NCI-H1105 (cell line): ENCODE data around the gene IL15RA.

Experiments
- DNase-seq: peaks from one replicate; lab custom pipeline; 2025; lab: John Stamatoyannopoulos, UW

Gene IL15RA

GRCh38 chr10:5977471-5978229, at the start of gene IL15RA:
Gene IL15RA, minus strand, starts transcription at chr10:5977543. Its CDS starts 51 bp downstream, at chr10:5977492.
- no peak for DNase-seq

- no peak for DNase-seq
Observed at GRCh38 chr10:6025683-6026255, 48.4 kb upstream of the IL15RA start.

GRCh38 chr10:6024334-6024682, 47.0 kb upstream of the IL15RA start:
- no peak for DNase-seq

- no peak for DNase-seq
Observed at GRCh38 chr10:6023661-6024333, 46.5 kb upstream of the IL15RA start.

GRCh38 chr10:6022660-6023059, 45.3 kb upstream of the IL15RA start:
- DNase-seq = no peak

- no peak for DNase-seq
Observed at GRCh38 chr10:6020826-6021225, 43.5 kb upstream of the IL15RA start.

GRCh38 chr10:6019796-6020195, 42.5 kb upstream of the IL15RA start:
- no peak for DNase-seq

- no peak for DNase-seq
Observed at GRCh38 chr10:6019010-6019782, 41.9 kb upstream of the IL15RA start.

GRCh38 chr10:6018422-6018821, 41.1 kb upstream of the IL15RA start:
- no peak for DNase-seq

GRCh38 chr10:6017781-6018354, 40.5 kb upstream of the IL15RA start:
- no peak for DNase-seq

- no peak for DNase-seq
Observed at GRCh38 chr10:6014241-6014761, 37.0 kb upstream of the IL15RA start.

- no peak for DNase-seq
Observed at GRCh38 chr10:6013413-6014192, 36.3 kb upstream of the IL15RA start.

GRCh38 chr10:6012121-6012905, 35.0 kb upstream of the IL15RA start:
- DNase-seq = no peak

GRCh38 chr10:6011558-6011957, 34.2 kb upstream of the IL15RA start:
- DNase-seq = no peak

- DNase-seq = no peak
Observed at GRCh38 chr10:6010569-6010968, 33.2 kb upstream of the IL15RA start.

GRCh38 chr10:6009961-6010360, 32.6 kb upstream of the IL15RA start:
- no peak for DNase-seq

- no peak for DNase-seq
Observed at GRCh38 chr10:6009150-6009549, 31.8 kb upstream of the IL15RA start.

GRCh38 chr10:6008497-6009142, 31.3 kb upstream of the IL15RA start:
- no peak for DNase-seq

GRCh38 chr10:6006991-6007390, 29.6 kb upstream of the IL15RA start:
- no peak for DNase-seq

- DNase-seq = no peak
Observed at GRCh38 chr10:6006546-6006945, 29.2 kb upstream of the IL15RA start.
